ENCODE data around the gene STAT3. TPM values are rescaled to one million over a fixed set of nuclear protein-coding genes. Genes with fewer than 3 reads are reported as not detected.
"Not testable (repeated sequence)": the region's sequence is repeated elsewhere in the genome, so short reads cannot be mapped to it uniquely, and the experiment has no call there.

Gene STAT3
- total and polyA plus RNA-seq, 3 experiments from 2014 or later: 148 to 166 (median 155) TPM

DNA sequence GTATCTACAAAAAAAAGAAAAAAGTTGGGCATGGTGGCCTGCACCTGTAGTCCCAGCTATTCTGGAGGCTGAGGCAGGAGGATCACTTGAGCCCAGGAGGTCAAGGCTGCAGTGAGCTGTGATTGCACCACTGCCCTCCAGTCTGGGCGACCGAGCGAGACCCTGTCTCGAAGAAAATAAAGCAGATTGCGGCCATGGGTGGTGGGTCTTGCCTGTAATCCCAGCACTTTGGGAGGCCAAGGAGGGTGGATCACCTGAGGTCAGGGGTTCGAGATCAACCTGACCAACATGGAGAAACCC lies 83.3 kb downstream of the STAT3 start:
- H3K36me3 ChIP-seq (ENCODE audit: insufficient read depth, low read length): peaks cover 41% of the 10 kb centered on the region
- H3K9me3 Mint-ChIP-seq; H3K27ac ChIP-seq (ENCODE audit: low read depth, low read length); H3K27me3 ChIP-seq (ENCODE audit: insufficient read depth, low read length, poor library complexity, severe bottlenecking); H3K9me3 ChIP-seq (ENCODE audit: low read length); DNase-seq; H3K27ac Mint-ChIP-seq; H3K4me3 Mint-ChIP-seq; H3K27me3 Mint-ChIP-seq; H3K4me3 ChIP-seq (ENCODE audit: low read length); H3K4me1 Mint-ChIP-seq; POLR2A ChIA-PET; H3K4me1 ChIP-seq (ENCODE audit: insufficient read depth, low read length): not testable (repeated sequence)
- CTCF ChIA-PET: interaction anchor here (1.1 kb wide), 1 partner anchor 83 kb away, joined by 3 read pairs; no protein-coding TSS in a partner anchor
- peaks cover 2 to 90% (median 20%) of the 10 kb centered on the region in 3 donors for H3K36me3 Mint-ChIP-seq

DNA sequence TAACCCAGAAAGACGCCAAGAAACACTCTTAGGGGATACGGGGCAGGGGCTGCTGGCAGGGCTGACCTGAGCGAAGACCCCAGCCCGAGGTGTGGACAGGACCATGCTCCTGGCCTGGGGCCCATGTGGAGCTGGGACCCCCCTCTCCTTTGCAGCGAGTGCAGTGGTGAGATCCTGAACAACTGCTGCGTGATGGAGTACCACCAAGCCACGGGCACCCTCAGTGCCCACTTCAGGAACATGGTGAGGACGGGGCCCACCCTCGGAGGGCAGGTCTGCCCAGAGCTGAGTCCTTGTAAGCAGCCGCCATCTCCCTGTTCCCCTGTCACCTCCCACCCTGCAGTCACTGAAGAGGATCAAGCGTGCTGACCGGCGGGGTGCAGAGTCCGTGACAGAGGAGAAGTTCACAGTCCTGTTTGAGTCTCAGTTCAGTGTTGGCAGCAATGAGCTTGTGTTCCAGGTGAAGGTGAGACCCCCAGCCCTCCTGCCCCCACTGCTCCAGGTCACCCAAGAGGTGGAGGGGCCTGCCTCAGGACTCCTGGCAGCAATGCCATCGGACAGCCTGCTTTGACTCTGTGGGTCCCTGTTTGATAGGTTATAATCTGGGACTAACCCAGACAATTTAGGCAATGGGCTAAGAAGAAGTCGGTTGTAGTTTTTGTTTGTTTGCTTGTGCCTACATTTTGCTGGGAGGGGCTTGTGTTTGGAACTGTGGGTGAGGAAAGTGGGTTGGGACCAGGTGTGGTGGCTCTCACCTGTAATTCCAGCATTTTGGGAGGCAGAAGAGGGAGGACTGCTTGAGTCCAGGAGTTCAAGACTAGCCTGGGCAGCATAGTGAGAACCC lies 83.8 kb downstream of the STAT3 start:
- Histone ChIP-seq H3K4me1 (ENCODE audit: insufficient read depth, low read length) (peaks cover 5% of the 10 kb centered on the region), H3K4me3 (ENCODE audit: low read length) (no peak overlapping the region), H3K9me3 (ENCODE audit: low read length) (no peaks in the 10 kb centered on the region), H3K27ac (ENCODE audit: low read depth, low read length) (no peak overlapping the region), H3K27me3 (ENCODE audit: insufficient read depth, low read length, poor library complexity, severe bottlenecking) (no peaks in the 10 kb centered on the region), H3K36me3 (ENCODE audit: insufficient read depth, low read length) (peaks cover 36% of the 10 kb centered on the region)
- Mint-ChIP-seq H3K4me3 (no peak overlapping the region), H3K9me3 (no peaks in the 10 kb centered on the region), H3K27ac (peak overlapping the region in 3 of 8 donors; percentile 12 to 57 (median 43)), H3K27me3 (no peaks in the 10 kb centered on the region), H3K4me1 (peaks cover 0 to 6% (median 0%) of the 10 kb centered on the region in 3 donors), H3K36me3 (peaks cover 2 to 87% (median 20%) of the 10 kb centered on the region in 3 donors)
- DNase-seq: no peak
- ChIA-PET POLR2A (interaction anchor here (0.5 kb wide), 1 partner anchor 19 kb away, joined by 4 read pairs; no protein-coding TSS in a partner anchor), CTCF (interaction anchor here (1.0 to 3.5 kb wide), 3 partner anchors 82 to 108 kb away, joined by 3 to 12 read pairs (median 3); no protein-coding TSS in a partner anchor)

- no peaks in the 10 kb centered on the region for H3K27me3 ChIP-seq (ENCODE audit: insufficient read depth, low read length, poor library complexity, severe bottlenecking)
- no peak overlapping the region for H3K27ac ChIP-seq (ENCODE audit: low read depth, low read length)
- peaks cover 35% of the 10 kb centered on the region for H3K36me3 ChIP-seq (ENCODE audit: insufficient read depth, low read length)
- Mint-ChIP-seq H3K36me3 (peaks cover 2 to 85% (median 20%) of the 10 kb centered on the region in 3 donors), H3K27ac (peak overlapping the region in 4 of 8 donors; percentile 23 to 94 (median 50)), H3K9me3 (no peaks in the 10 kb centered on the region), H3K27me3 (no peaks in the 10 kb centered on the region), H3K4me3 (no peak overlapping the region), H3K4me1 (peaks cover 0 to 6% (median 0%) of the 10 kb centered on the region in 3 donors)
- peaks cover 5% of the 10 kb centered on the region for H3K4me1 ChIP-seq (ENCODE audit: insufficient read depth, low read length)
- no peak for DNase-seq
- H3K9me3 ChIP-seq (ENCODE audit: low read length): no peaks in the 10 kb centered on the region
- no peak overlapping the region for H3K4me3 ChIP-seq (ENCODE audit: low read length)
- POLR2A ChIA-PET: no interaction called here
- CTCF ChIA-PET: interaction anchor here (1.0 to 3.5 kb wide), 4 partner anchors 9 to 107 kb away, joined by 3 to 12 read pairs (median 6); no protein-coding TSS in a partner anchor
Observed at GRCh38 chr17:42303694-42304093, 84.5 kb downstream of the STAT3 start.

GRCh38 chr17:42301022-42301421 lies 87.2 kb downstream of the STAT3 start:
- CTCF ChIA-PET: interaction anchor here (0.9 to 3.5 kb wide), 3 partner anchors 8 to 136 kb away, joined by 3 to 12 read pairs (median 4); no protein-coding TSS in a partner anchor
- Mint-ChIP-seq H3K36me3 (peaks cover 2 to 77% (median 14%) of the 10 kb centered on the region in 3 donors), H3K4me3 (no peak overlapping the region), H3K27me3 (no peaks in the 10 kb centered on the region), H3K27ac (no peak overlapping the region), H3K9me3 (no peaks in the 10 kb centered on the region), H3K4me1 (peaks cover 0 to 2% (median 0%) of the 10 kb centered on the region in 3 donors)
- Histone ChIP-seq H3K36me3 (ENCODE audit: insufficient read depth, low read length) (peaks cover 27% of the 10 kb centered on the region), H3K9me3 (ENCODE audit: low read length) (no peaks in the 10 kb centered on the region), H3K27ac (ENCODE audit: low read depth, low read length) (no peak overlapping the region), H3K4me3 (ENCODE audit: low read length) (no peak overlapping the region), H3K4me1 (ENCODE audit: insufficient read depth, low read length) (peaks cover 5% of the 10 kb centered on the region), H3K27me3 (ENCODE audit: insufficient read depth, low read length, poor library complexity, severe bottlenecking) (no peaks in the 10 kb centered on the region)
- POLR2A ChIA-PET: interaction anchor here (0.5 to 0.9 kb wide), 2 partner anchors 12 to 19 kb away, joined by 3 read pairs; no protein-coding TSS in a partner anchor
- DNase-seq: no peak

- H3K27me3 Mint-ChIP-seq; H3K9me3 Mint-ChIP-seq; H3K27ac ChIP-seq (ENCODE audit: low read depth, low read length); POLR2A ChIA-PET; H3K4me3 ChIP-seq (ENCODE audit: low read length); H3K4me3 Mint-ChIP-seq; DNase-seq; H3K27ac Mint-ChIP-seq; H3K4me1 ChIP-seq (ENCODE audit: insufficient read depth, low read length); H3K9me3 ChIP-seq (ENCODE audit: low read length); H3K27me3 ChIP-seq (ENCODE audit: insufficient read depth, low read length, poor library complexity, severe bottlenecking): not testable (repeated sequence)
- CTCF ChIA-PET: interaction anchor here (1.9 kb wide), 1 partner anchor 10 kb away, joined by 4 read pairs; no protein-coding TSS in a partner anchor
- H3K36me3 ChIP-seq (ENCODE audit: insufficient read depth, low read length): peaks cover 37% of the 10 kb centered on the region
- H3K4me1 Mint-ChIP-seq: peaks cover 4 to 11% (median 6%) of the 10 kb centered on the region in 3 donors
- peaks cover 2 to 81% (median 17%) of the 10 kb centered on the region in 3 donors for H3K36me3 Mint-ChIP-seq
Observed at GRCh38 chr17:42299913-42300312, 88.3 kb downstream of the STAT3 start.

DNA sequence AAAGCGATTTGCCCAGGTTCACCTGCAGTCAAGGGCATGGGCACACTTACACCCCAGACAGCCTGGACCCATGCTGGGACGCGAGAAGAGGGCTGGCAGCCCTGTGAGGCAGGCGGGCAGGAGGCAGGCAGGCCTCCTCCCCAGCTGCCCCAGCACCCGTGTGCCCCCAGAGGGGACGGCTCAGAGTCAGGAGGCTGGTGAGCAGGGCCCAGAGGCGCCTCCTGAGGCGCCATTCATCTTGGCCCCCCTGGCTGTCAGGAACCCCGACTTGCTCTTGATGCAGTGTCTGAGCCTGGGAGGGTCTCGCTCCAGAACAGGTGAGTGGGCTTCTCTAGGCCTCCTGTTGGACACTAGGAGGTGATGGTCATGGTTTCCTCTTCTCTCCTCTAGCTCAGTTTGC lies 88.9 kb downstream of the STAT3 start:
- peaks cover 2 to 81% (median 17%) of the 10 kb centered on the region in 3 donors for H3K36me3 Mint-ChIP-seq
- H3K4me3 ChIP-seq (ENCODE audit: low read length); POLR2A ChIA-PET; H3K9me3 Mint-ChIP-seq; H3K27ac Mint-ChIP-seq; CTCF ChIA-PET; H3K4me3 Mint-ChIP-seq; H3K27me3 ChIP-seq (ENCODE audit: insufficient read depth, low read length, poor library complexity, severe bottlenecking); DNase-seq; H3K27me3 Mint-ChIP-seq; H3K4me1 ChIP-seq (ENCODE audit: insufficient read depth, low read length); H3K9me3 ChIP-seq (ENCODE audit: low read length); H3K27ac ChIP-seq (ENCODE audit: low read depth, low read length): not testable (repeated sequence)
- peaks cover 2 to 12% (median 8%) of the 10 kb centered on the region in 3 donors for H3K4me1 Mint-ChIP-seq
- peaks cover 39% of the 10 kb centered on the region for H3K36me3 ChIP-seq (ENCODE audit: insufficient read depth, low read length)

DNA sequence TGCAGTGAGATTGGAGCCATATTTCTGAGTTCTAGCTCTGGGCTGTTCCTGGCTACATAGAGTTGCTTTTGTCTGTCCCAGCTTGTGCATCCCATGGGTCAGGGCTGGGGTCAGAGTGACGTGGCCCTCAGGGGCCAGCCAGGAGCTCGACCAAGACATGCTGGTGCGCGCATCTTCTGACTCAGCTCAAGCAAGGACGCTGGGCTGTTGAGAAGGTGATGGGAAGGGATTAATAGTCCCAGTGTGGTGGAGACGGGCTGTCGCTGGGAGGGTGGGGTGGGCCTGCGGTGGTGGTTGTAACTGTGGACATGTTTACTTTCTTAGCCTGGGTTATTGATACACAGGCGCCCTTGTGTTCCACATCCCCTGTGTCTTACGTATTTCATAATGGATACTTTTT lies 90.5 kb downstream of the STAT3 start:
- H3K9me3 ChIP-seq (ENCODE audit: low read length); H3K4me1 ChIP-seq (ENCODE audit: insufficient read depth, low read length); CTCF ChIA-PET; H3K27ac ChIP-seq (ENCODE audit: low read depth, low read length); H3K9me3 Mint-ChIP-seq; H3K4me3 Mint-ChIP-seq; H3K27ac Mint-ChIP-seq; H3K27me3 ChIP-seq (ENCODE audit: insufficient read depth, low read length, poor library complexity, severe bottlenecking); DNase-seq; H3K4me3 ChIP-seq (ENCODE audit: low read length); H3K27me3 Mint-ChIP-seq: not testable (repeated sequence)
- Mint-ChIP-seq H3K36me3 (peaks cover 0 to 79% (median 15%) of the 10 kb centered on the region in 3 donors), H3K4me1 (peaks cover 7 to 20% (median 17%) of the 10 kb centered on the region in 3 donors)
- POLR2A ChIA-PET: interaction anchor here (0.7 kb wide), 1 partner anchor 18 kb away, joined by 5 read pairs; no protein-coding TSS in a partner anchor
- H3K36me3 ChIP-seq (ENCODE audit: insufficient read depth, low read length): peaks cover 43% of the 10 kb centered on the region

- POLR2A ChIA-PET: no interaction called here
- no peaks in the 10 kb centered on the region for H3K9me3 Mint-ChIP-seq
- no peaks in the 10 kb centered on the region for H3K9me3 ChIP-seq (ENCODE audit: low read length)
- peak overlapping the region in 3 of 8 donors; percentile 12 to 82 (median 15) for H3K27ac Mint-ChIP-seq
- CTCF ChIA-PET: interaction anchor here (1.0 to 1.1 kb wide), 2 partner anchors 16 to 130 kb away, joined by 3 read pairs; no protein-coding TSS in a partner anchor
- peaks cover 26% of the 10 kb centered on the region for H3K36me3 ChIP-seq (ENCODE audit: insufficient read depth, low read length)
- no peaks in the 10 kb centered on the region for H3K27me3 ChIP-seq (ENCODE audit: insufficient read depth, low read length, poor library complexity, severe bottlenecking)
- no peak for DNase-seq
- H3K27me3 Mint-ChIP-seq: no peaks in the 10 kb centered on the region
- H3K27ac ChIP-seq (ENCODE audit: low read depth, low read length): no peak overlapping the region
- H3K4me3 ChIP-seq (ENCODE audit: low read length): no peak overlapping the region
- H3K4me1 ChIP-seq (ENCODE audit: insufficient read depth, low read length): no peaks in the 10 kb centered on the region
- H3K36me3 Mint-ChIP-seq: peaks cover 0 to 77% (median 11%) of the 10 kb centered on the region in 3 donors
- H3K4me1 Mint-ChIP-seq: peaks cover 13 to 29% (median 28%) of the 10 kb centered on the region in 3 donors
- no peak overlapping the region for H3K4me3 Mint-ChIP-seq
Observed at GRCh38 chr17:42296012-42296411, 92.2 kb downstream of the STAT3 start.
